GM12872 (cell line): Measurements from ENCODE around the gene ETV3.

ENCODE experiments used
- CTCF ChIP-seq: IDR thresholded peaks from 3 replicates; pipeline ENCODE4 v1.5.1; 2011; ENCODE audit warnings: low read depth, mild to moderate bottlenecking, low read length, moderate library complexity; ENCODE audit not compliant: insufficient read depth

Gene ETV3

GRCh38 chr1:157141212-157141855 is 3.1 kb upstream of the ETV3 start:
- no peak for TF ChIP-seq CTCF

GRCh38 chr1:157140063-157140588 is 1.9 kb upstream of the ETV3 start:
- no peak for TF ChIP-seq CTCF

- no peak for TF ChIP-seq CTCF
These were observed 989 bp upstream of the ETV3 start for GRCh38 chr1:157139052-157139715.

GRCh38 chr1:157137408-157138219 is 581 bp downstream of the ETV3 start:
- TF ChIP-seq CTCF: no peak; the same call in 2 of the 3 replicates

GRCh38 chr1:157137046-157137407 is 1.2 kb downstream of the ETV3 start:
- no peak for TF ChIP-seq CTCF

GRCh38 chr1:157136133-157136532 is 2.1 kb downstream of the ETV3 start:
- 0 out of 3 replicates have a peak, but pooled peaks have one; percentile 14 for TF ChIP-seq CTCF

- TF ChIP-seq CTCF: no peak
These were observed 2.5 kb downstream of the ETV3 start for GRCh38 chr1:157135646-157136045.
